Spleen (tissue), 11 donors: Measurements from ENCODE around the gene PALMD. TPM values are rescaled to one million over a fixed set of nuclear protein-coding genes. Genes with fewer than 3 reads are reported as not detected.

Experiments
- DNase-seq: peaks from one replicate; pipeline ENCODE4 v3.0.0-alpha.2; 2020
- H3K27ac ChIP-seq, 8 donors: fragments of 200-600 bp; sonication (generic) in 7 of 8; 1 replicate in 4 of 8; 2 replicates in 4 of 8; pipeline versions ENCODE4 v1.5.0 to v1.8.0; 2016 to 2021; ENCODE audit warnings: inconsistent platforms in 4 of 8, mild to moderate bottlenecking in 4 of 8, moderate library complexity in 1 of 8
- H3K27me3 ChIP-seq, 7 donors: fragments of 200-600 bp; sonication (generic) in 6 of 7; replicated peaks in 1 of 7; 1 replicate in 4 of 7; 2 replicates in 3 of 7; pipeline versions ENCODE4 v1.5.0 to v1.8.0; 2016 to 2021; ENCODE audit warnings: inconsistent platforms in 3 of 7, mild to moderate bottlenecking in 1 of 7
- H3K36me3 ChIP-seq, 6 donors: fragments of 200-600 bp; sonication (generic) in 5 of 6; 1 replicate in 4 of 6; 2 replicates in 2 of 6; pipeline versions ENCODE4 v1.5.0 to v1.8.0; 2016 to 2021; ENCODE audit warnings: inconsistent platforms in 2 of 6
- H3K4me1 ChIP-seq, 6 donors: fragments of 200-600 bp; sonication (generic) in 5 of 6; 1 replicate in 3 of 6; 2 replicates in 3 of 6; pipeline versions ENCODE4 v1.5.0 to v1.8.0; 2016 to 2021; ENCODE audit warnings: inconsistent platforms in 3 of 6
- H3K4me3 ChIP-seq, 8 donors: fragments of 200-600 bp; sonication (generic) in 7 of 8; 1 replicate in 4 of 8; 2 replicates in 4 of 8; pipeline versions ENCODE4 v1.5.0 to v1.8.0; 2016 to 2021; ENCODE audit warnings: inconsistent platforms in 4 of 8, mild to moderate bottlenecking in 4 of 8, moderate library complexity in 2 of 8
- H3K9me3 ChIP-seq, 8 donors: fragments of 200-600 bp; sonication (generic) in 7 of 8; 1 replicate in 4 of 8; 2 replicates in 4 of 8; pipeline versions ENCODE4 v1.5.0 to v1.8.0; 2016 to 2021; ENCODE audit warnings: inconsistent platforms in 4 of 8
- CTCF ChIP-seq, 11 experiments: fragments of 200-600 bp in 7 of 11; fragments of 450-650 bp in 4 of 11; sonication (generic) in 4 of 11; IDR thresholded peaks in 8 of 11; conservative IDR thresholded peaks in 3 of 11; 1 replicate in 7 of 11; 2 replicates in 4 of 11; pipeline versions ENCODE4 v1.4.0 to v1.8.0; 2016 to 2021; ENCODE audit warnings: antibody characterized with exemption in 11 of 11, inconsistent platforms in 4 of 11, mild to moderate bottlenecking in 1 of 11
- POLR2A ChIP-seq, 3 donors: fragments of 450-650 bp; IDR thresholded peaks; one replicate each; pipeline ENCODE4 v1.5.1; 2017; ENCODE audit warnings: antibody characterized with exemption in 3 of 3, mild to moderate bottlenecking in 1 of 3
- POLR2AphosphoS5 ChIP-seq, 3 donors: sonication (generic); formaldehyde crosslinking; IDR thresholded peaks; one replicate each; pipeline ENCODE4 v1.5.1; 2017; ENCODE audit warnings: antibody characterized with exemption in 3 of 3
- WGBS, 5 donors: extraction: QIAGEN DNeasy Blood & Tissue Kit in 3 of 5; methylation state at CpG; one replicate each; pipeline versions ENCODE4 v1.1.5 to v1.1.7; 2013 to 2018; 5-methylcytosine and 5-hydroxymethylcytosine counted together
- intact Hi-C: fragments of 100-400 bp; cut with DNase I; formaldehyde crosslinking; loops from one replicate; pipeline ENCODE4 v1.15.0; 2023; ENCODE audit warnings: low total_unique reads
- polyA plus RNA-seq, 3 donors: library from polyadenylated mRNA; stranded (reverse); fragments of 200-250 nt; gene quantifications; one replicate each; pipeline ENCODE4 v1.2.1, GENCODE V29; 2013
- total RNA-seq, 7 donors: library from RNA; depleted of rRNA in 3 of 7; stranded (reverse); fragments of >200 nt in 3 of 7; fragmentation: NEBNext Ultra II Directional in 4 of 7; extraction: Animal tissue kit (Norgen Biotek cat#: 25700) in 4 of 7; gene quantifications; one replicate each; pipeline versions ENCODE4 v1.1.0 to v1.2.1, GENCODE V29; 2016 to 2021
- donor health status: healthy with polysubstance abuse.
- donor health status: DM: no; HTN: no; CAD: no; lungs with moderate emphysema.
- donor health status: DM: no; HTN: no; CAD: no.
- donor health status: Bipolar disorder and iron deficiency.
- donor health status: healthy.
- donor health status: DM: no; HTN: no; CAD: no.
- donor health status: DM: yes; HTN: yes; CAD: no.

PALMD gene
- total and polyA plus RNA-seq, 10 donors, result 2.9 to 16.8 (median 7.7) TPM

GRCh38 chr1:99639945-99640344 lies 6.0 kb upstream of the PALMD start:
- Histone ChIP-seq H3K27ac (no peak overlapping the region), H3K9me3 (no peaks in the 10 kb centered on the region), H3K36me3 (no peaks in the 10 kb centered on the region), H3K4me1 (peaks cover 0 to 5% (median 0%) of the 10 kb centered on the region in 6 donors), H3K27me3 (no peaks in the 10 kb centered on the region), H3K4me3 (no peak overlapping the region)
- intact Hi-C loops, result no loop called here
- TF ChIP-seq POLR2A (IDR thresholded peaks at IDR 0.05), result no peak
- no peak for TF ChIP-seq CTCF (IDR thresholded peaks at IDR 0.05 in 8 of 11, conservative IDR thresholded peaks at IDR 0.05 in 3 of 11)
- no peak for TF ChIP-seq POLR2AphosphoS5 (IDR thresholded peaks at IDR 0.05)
- no peak for DNase-seq

- Histone ChIP-seq H3K9me3 (no peaks in the 10 kb centered on the region), H3K27ac (no peak overlapping the region), H3K27me3 (peaks cover 0 to 5% (median 0%) of the 10 kb centered on the region in 7 donors), H3K4me3 (no peak overlapping the region), H3K4me1 (peaks cover 0 to 12% (median 0%) of the 10 kb centered on the region in 6 donors), H3K36me3 (no peaks in the 10 kb centered on the region)
- no peak for DNase-seq
- no peak for TF ChIP-seq CTCF (IDR thresholded peaks at IDR 0.05 in 8 of 11, conservative IDR thresholded peaks at IDR 0.05 in 3 of 11)
- no peak for TF ChIP-seq POLR2A (IDR thresholded peaks at IDR 0.05)
- TF ChIP-seq POLR2AphosphoS5 (IDR thresholded peaks at IDR 0.05), result no peak
- intact Hi-C loops, result no loop called here
Measured at GRCh38 chr1:99640672-99641071, 5.2 kb upstream of the PALMD start.

- Histone ChIP-seq H3K4me3 (no peak overlapping the region), H3K27me3 (peaks cover 0 to 13% (median 0%) of the 10 kb centered on the region in 7 donors), H3K27ac (no peak overlapping the region), H3K9me3 (no peaks in the 10 kb centered on the region), H3K4me1 (peaks cover 0 to 10% (median 3%) of the 10 kb centered on the region in 6 donors), H3K36me3 (no peaks in the 10 kb centered on the region)
- no peak for DNase-seq
- TF ChIP-seq POLR2A (IDR thresholded peaks at IDR 0.05) (no peak), POLR2AphosphoS5 (IDR thresholded peaks at IDR 0.05) (no peak)
- intact Hi-C loops, result no loop called here
Measured at GRCh38 chr1:99641558-99641957, 4.4 kb upstream of the PALMD start.

GRCh38 chr1:99642053-99642452 lies 3.9 kb upstream of the PALMD start:
- no peak overlapping the region for H3K4me3 ChIP-seq
- no peak overlapping the region for H3K27ac ChIP-seq
- H3K4me1 ChIP-seq, result peaks cover 0 to 10% (median 3%) of the 10 kb centered on the region in 6 donors
- WGBS, 5 donors, result 67 to 80% (median 75%) methylated on average over 7 of the region's 7 CpGs
- H3K36me3 ChIP-seq, result no peaks in the 10 kb centered on the region
- peaks cover 0 to 17% (median 0%) of the 10 kb centered on the region in 7 donors for H3K27me3 ChIP-seq
- no peaks in the 10 kb centered on the region for H3K9me3 ChIP-seq
- intact Hi-C loops, result no loop called here
- no peak for DNase-seq
- TF ChIP-seq CTCF (IDR thresholded peaks at IDR 0.05 in 8 of 11, conservative IDR thresholded peaks at IDR 0.05 in 3 of 11) (no peak), POLR2A (IDR thresholded peaks at IDR 0.05) (no peak), POLR2AphosphoS5 (IDR thresholded peaks at IDR 0.05) (no peak)
